GM12875 (cell line): ENCODE measurements around the gene AFAP1.

ENCODE experiments used
- H3K4me3 ChIP-seq: one replicate; pipeline ENCODE4 v1.5.1; 2011; ENCODE audit warnings: low read depth, low read length, control low read depth
- TF ChIP-seq, protein P1 (sequence below): IDR thresholded peaks from 2 replicates; pipeline ENCODE4 v1.5.1; 2011; ENCODE audit warnings: low read depth, mild to moderate bottlenecking, control low read depth, inconsistent platforms, low read length, moderate library complexity, borderline replicate concordance; ENCODE audit not compliant: insufficient read depth

AFAP1 gene

DNA sequence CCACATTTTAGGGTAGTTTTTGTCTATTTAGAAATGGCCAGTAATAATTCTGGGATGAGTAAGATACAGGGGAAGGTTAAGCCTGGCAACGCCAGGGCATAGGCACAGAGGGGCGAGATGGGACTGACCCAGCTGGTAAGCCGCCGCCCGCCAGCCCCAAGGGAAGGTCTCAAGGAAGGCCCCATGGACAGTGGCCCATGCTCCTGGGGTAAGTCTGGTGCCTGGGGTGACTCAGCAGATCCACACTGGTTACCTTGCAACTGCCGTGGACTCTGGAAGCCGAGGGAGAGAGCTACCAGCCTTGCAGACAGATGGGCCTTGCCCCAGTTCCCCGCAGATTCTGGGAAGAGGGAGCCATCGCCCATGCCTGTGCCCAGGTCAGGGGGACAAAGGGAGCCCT is 179.4 kb downstream of the AFAP1 start:
- TF ChIP-seq, protein P1, sequence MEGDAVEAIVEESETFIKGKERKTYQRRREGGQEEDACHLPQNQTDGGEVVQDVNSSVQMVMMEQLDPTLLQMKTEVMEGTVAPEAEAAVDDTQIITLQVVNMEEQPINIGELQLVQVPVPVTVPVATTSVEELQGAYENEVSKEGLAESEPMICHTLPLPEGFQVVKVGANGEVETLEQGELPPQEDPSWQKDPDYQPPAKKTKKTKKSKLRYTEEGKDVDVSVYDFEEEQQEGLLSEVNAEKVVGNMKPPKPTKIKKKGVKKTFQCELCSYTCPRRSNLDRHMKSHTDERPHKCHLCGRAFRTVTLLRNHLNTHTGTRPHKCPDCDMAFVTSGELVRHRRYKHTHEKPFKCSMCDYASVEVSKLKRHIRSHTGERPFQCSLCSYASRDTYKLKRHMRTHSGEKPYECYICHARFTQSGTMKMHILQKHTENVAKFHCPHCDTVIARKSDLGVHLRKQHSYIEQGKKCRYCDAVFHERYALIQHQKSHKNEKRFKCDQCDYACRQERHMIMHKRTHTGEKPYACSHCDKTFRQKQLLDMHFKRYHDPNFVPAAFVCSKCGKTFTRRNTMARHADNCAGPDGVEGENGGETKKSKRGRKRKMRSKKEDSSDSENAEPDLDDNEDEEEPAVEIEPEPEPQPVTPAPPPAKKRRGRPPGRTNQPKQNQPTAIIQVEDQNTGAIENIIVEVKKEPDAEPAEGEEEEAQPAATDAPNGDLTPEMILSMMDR = no peak
- no peak overlapping the region for H3K4me3 ChIP-seq

DNA sequence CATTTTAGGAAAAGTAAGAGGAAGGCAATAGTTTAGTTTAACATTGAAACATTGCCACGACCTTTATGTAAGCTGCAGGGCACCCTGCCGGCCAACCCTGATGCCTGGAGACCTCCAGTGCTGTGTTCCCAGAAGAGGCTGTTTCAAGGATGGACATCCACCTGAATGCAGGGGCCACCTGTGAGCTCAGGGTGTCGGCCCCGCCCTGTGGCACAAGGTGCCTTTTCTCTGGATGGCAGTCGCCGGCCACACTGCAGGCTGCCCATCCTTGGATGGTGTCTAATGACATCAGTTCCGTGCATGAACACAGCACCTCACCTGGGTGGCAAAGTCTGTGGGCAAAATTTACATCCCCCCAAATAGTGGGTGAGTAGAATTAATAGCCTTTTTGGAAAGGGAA is 180.0 kb downstream of the AFAP1 start:
- no peak overlapping the region for H3K4me3 ChIP-seq
- TF ChIP-seq, protein P1 = no peak

DNA sequence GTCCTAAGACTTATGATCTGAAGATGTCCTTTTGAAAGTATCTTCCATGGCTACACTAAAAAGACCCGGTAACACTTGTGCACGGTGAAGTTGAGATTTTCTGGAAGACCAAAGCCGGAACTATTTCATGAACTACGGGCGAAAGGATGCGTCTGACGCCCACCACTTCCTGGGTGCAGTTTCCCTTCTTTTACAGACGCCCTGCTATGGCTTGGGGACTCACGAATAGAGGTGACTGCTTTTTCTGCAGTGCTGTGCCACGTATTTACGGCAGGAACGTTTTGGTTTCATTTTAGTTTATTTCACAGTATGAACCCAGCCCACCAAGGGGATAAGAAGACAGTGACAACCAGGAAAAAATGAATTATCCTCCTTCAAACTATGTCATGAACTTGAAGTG is 180.4 kb downstream of the AFAP1 start:
- TF ChIP-seq, protein P1 = no peak
- H3K4me3 ChIP-seq = no peak overlapping the region

DNA sequence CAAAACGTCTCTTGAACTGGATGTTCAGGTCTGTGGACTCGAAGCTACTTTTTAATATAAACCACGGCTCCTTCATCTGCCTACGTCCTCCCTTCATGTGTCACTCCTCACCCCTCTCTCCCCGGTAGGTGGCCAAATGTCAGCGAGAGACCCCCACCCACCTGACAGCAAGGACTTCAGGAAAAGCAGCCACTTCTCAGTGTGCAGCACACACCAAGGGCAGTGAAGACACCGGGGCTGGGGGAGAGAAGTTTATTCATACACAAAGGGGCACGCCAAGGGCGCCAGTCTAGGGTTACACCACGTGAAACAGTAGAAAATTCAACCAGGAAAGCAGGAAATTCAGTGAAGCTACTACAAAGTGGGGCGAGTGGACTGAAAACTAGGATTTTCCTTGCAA is 181.2 kb downstream of the AFAP1 start:
- TF ChIP-seq, protein P1 = no peak
- no peak overlapping the region for H3K4me3 ChIP-seq

DNA sequence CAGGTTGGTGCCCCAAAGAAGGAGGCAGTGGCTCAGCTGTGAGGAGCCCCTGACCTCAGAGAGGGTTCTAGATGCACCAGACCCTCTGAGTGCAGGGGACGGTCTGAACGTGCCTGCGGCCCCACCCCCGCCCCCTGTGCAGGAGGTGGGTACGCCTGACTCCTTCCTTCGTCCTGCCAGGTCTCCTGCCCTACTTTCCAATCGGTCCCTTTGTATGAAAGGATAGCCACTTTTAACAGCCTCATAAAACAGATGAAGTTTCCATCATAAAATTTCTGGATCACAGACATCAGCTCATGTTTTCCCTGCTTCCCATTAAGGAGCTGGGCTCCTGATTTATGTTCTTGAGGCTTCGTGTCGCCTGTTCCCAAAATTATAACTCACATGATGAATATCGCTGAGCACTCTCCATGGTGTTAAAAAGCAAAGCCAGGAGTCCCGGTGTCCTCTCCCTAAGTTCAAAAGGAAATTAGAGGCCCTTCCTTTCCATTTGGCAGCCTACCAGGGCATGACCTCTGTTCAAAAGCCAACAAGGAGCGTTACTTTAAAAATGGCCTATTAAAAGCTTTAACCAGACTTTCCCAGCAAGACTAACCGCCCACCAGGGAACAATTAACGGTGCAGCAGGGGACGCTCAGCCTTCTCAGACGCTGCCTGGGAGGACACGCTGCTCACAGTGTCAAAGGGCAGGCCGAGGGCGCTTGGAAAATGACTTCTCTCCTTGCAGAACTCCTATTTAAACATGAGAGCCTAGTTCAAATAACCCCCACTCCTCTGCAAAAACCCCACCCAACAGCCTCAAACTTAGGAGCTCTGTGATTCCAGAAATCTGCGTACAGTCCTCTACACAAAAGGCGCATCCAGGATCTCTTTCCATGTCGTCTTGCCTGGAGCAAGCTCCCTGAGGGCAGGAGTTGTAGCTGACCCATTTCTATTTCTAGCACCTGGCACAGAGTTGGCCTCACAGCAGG is 181.9 kb downstream of the AFAP1 start:
- TF ChIP-seq, protein P1 = no peak
- H3K4me3 ChIP-seq = no peak overlapping the region

DNA sequence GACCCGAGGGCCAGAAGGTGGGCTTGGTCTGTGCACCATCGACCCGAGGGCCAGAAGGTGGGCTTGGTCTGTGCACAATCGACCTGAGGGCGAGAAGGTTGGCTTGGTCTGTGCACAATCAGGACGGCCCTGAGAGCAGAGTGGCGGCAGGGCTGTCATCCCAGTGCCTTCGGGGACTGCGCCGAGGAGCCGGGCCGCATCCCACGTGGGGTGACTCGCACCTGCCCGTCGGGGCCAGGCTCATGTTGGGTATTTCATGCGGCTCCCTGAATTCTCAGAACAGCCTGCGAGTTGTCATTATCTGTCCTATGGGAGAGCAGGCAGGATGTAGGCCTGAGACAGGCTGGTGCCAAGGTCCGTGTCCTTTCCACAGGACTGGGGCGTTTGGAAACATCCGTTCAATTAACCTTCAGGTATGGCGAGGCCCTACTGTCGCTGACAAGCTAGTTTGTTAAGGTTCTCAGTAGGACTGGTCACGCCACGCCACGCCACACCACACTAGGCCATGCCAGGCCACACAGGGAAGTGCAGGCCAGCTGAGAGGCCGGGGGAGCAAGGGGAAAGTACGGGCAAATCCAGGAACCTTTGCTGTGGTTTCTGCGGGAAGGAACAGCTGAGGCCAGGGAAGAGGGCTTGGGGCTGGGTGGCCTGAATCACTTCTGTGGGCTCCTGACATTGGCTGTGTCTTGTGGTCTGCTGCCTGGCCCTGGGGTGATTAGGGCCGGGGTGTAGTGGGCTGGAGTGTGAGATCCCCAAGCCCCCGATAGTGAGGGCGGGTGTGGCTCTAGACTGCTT is 182.9 kb downstream of the AFAP1 start:
- H3K4me3 ChIP-seq = no peak overlapping the region
- TF ChIP-seq, protein P1 = no peak
